K562 (cell line): ENCODE data around the gene FH. TPM values are rescaled to one million over a fixed set of nuclear protein-coding genes. Genes with fewer than 3 reads are reported as not detected.
A peak's percentile ranks its signal among the peaks of the same experiment; 100 is the strongest.

Experiments
- BRF1 ChIP-seq: IDR thresholded peaks from 3 replicates; pipeline ENCODE4 v1.6.1; 2011; ENCODE audit warnings: borderline replicate concordance, mild to moderate bottlenecking; ENCODE audit not compliant: insufficient read length; ENCODE audit errors: extremely low read depth
- CCNT2 ChIP-seq: IDR thresholded peaks from 2 replicates; pipeline ENCODE4 v1.6.1; 2011; ENCODE audit warnings: borderline replicate concordance, low read depth, mild to moderate bottlenecking, moderate library complexity, mixed read lengths, low read length; ENCODE audit not compliant: insufficient read length; ENCODE audit errors: extremely low read depth
- DIDO1 ChIP-seq: fragments of 450-650 bp; IDR thresholded peaks from 2 replicates; pipeline ENCODE4 v1.6.1; 2016; ENCODE audit warnings: low read depth, missing biosample characterization, missing genetic modification characterization
- ELF2 ChIP-seq: fragments of 250-450 bp; sonication (Bioruptor Pico); IDR thresholded peaks from 2 replicates; pipeline ENCODE4 v1.5.0; 2021; ENCODE audit warnings: mild to moderate bottlenecking
- EP400 ChIP-seq: fragments of 450-650 bp; IDR thresholded peaks from 2 replicates; pipeline ENCODE4 v1.6.1; 2017; ENCODE audit warnings: antibody characterized with exemption, mild to moderate bottlenecking, moderate library complexity
- HDAC6 ChIP-seq: IDR thresholded peaks from 2 replicates; pipeline ENCODE4 v1.6.1; 2012; ENCODE audit warnings: low read depth, mild to moderate bottlenecking, control low read depth, inconsistent platforms, low read length, moderate library complexity
- HNRNPH1 ChIP-seq: fragments of 200-400 bp; formaldehyde crosslinking; optimal IDR thresholded peaks from 2 replicates; pipeline ENCODE3; 2017; ENCODE audit warnings: low read depth, mild to moderate bottlenecking, low read length, moderate library complexity
- KLF13 ChIP-seq: fragments of 450-650 bp; IDR thresholded peaks from 2 replicates; pipeline ENCODE4 v1.6.1; 2016; ENCODE audit warnings: missing genetic modification characterization, low read depth, mild to moderate bottlenecking, missing compliant biosample characterization, moderate library complexity, borderline replicate concordance
- MCM3 ChIP-seq: fragments of 450-650 bp; IDR thresholded peaks from 2 replicates; pipeline ENCODE4 v1.6.1; 2016
- MCM7 ChIP-seq, 2 experiments: fragments of 450-650 bp; IDR thresholded peaks; 2 replicates each; pipeline ENCODE4 v1.6.1; 2016 to 2018
- MYBL2 ChIP-seq, 2 experiments: fragments of 450-650 bp in 1 of 2; sonication (generic) in 1 of 2; formaldehyde crosslinking in 1 of 2; IDR thresholded peaks; 2 replicates each; pipeline versions ENCODE4 v1.6.1 to v1.8.1; 2017 to 2022; ENCODE audit warnings: borderline replicate concordance in 1 of 2, inconsistent platforms in 1 of 2, low read depth in 1 of 2, mild to moderate bottlenecking in 1 of 2, missing genetic modification reagents in 1 of 2, moderate library complexity in 1 of 2
- MYNN ChIP-seq, 2 experiments: sonication (generic); formaldehyde crosslinking in 1 of 2; IDR thresholded peaks; 2 replicates each; pipeline versions ENCODE4 v1.5.0 to v1.6.1; 2016 to 2020; ENCODE audit warnings: antibody characterized with exemption in 1 of 2, missing genetic modification reagents in 1 of 2
- PCBP2 ChIP-seq: fragments of 200-400 bp; formaldehyde crosslinking; IDR thresholded peaks from 2 replicates; pipeline ENCODE4 v1.6.1; 2018; ENCODE audit warnings: low read length, low read depth, mild to moderate bottlenecking, moderate library complexity; ENCODE audit not compliant: poor library complexity, severe bottlenecking
- PURB ChIP-seq: sonication (generic); formaldehyde crosslinking; IDR thresholded peaks from 2 replicates; pipeline ENCODE4 v1.9.0; 2021; ENCODE audit warnings: low read depth, mild to moderate bottlenecking, missing genetic modification reagents
- SFPQ ChIP-seq: fragments of 200-400 bp; formaldehyde crosslinking; IDR thresholded peaks from 2 replicates; pipeline ENCODE4 v1.6.1; 2017; ENCODE audit warnings: mild to moderate bottlenecking, low read depth, low read length, moderate library complexity
- SMARCC2 ChIP-seq: fragments of 450-650 bp; IDR thresholded peaks from 2 replicates; pipeline ENCODE4 v1.6.1; 2017; ENCODE audit warnings: antibody characterized with exemption, moderate library complexity, mild to moderate bottlenecking, low read depth
- SNIP1 ChIP-seq: fragments of 450-650 bp; IDR thresholded peaks from 2 replicates; pipeline ENCODE4 v1.7.1; 2017; ENCODE audit warnings: low read depth, mild to moderate bottlenecking
- TFAM ChIP-seq: fragments of 250-450 bp; sonication (Bioruptor Pico); conservative IDR thresholded peaks from 2 replicates; pipeline ENCODE4 v1.5.0; 2021; ENCODE audit warnings: mild to moderate bottlenecking, moderate library complexity
- ZKSCAN1 ChIP-seq: fragments of 150-350 bp; IDR thresholded peaks from 2 replicates; pipeline ENCODE4 v1.6.1; 2016; ENCODE audit warnings: low read depth, low read length
- ZNF197 ChIP-seq: fragments of 200-800 bp; sonication (Bioruptor generic); IDR thresholded peaks from 2 replicates; pipeline ENCODE4 v1.6.1; 2016; ENCODE audit warnings: low read depth, missing genetic modification characterization, missing compliant biosample characterization
- ZNF79 ChIP-seq: fragments of 250-450 bp; sonication (Bioruptor Pico); IDR thresholded peaks from 2 replicates; pipeline ENCODE4 v1.4.0; 2020; ENCODE audit warnings: low read depth, mild to moderate bottlenecking, moderate library complexity
- polyA plus RNA-seq, 8 experiments: library from polyadenylated mRNA; depleted of rRNA in 4 of 8; stranded (reverse) in 5 of 8; unstranded in 3 of 8; fragments of >200 nt; fragmentation: Nextera tagmentation in 2 of 8; fragmentation: Illumina TruSeq in 1 of 8; extraction: Ambion mirVana in 2 of 8; extraction: Trizol in 1 of 8; gene quantifications; 2 replicates each; pipeline versions ENCODE4 v1.2.1 to v1.2.3, GENCODE V29; 2011 to 2014; ENCODE audit warnings: inconsistent platforms in 1 of 8, missing spikeins in 1 of 8
- total RNA-seq, 7 experiments: library from RNA; depleted of rRNA in 6 of 7; stranded (reverse); fragments of >200 nt in 6 of 7; fragmentation: Illumina TruSeq in 2 of 7; extraction: Trizol in 2 of 7; gene quantifications; 2 replicates each; pipeline versions ENCODE4 v1.2.1 to v1.2.3, GENCODE V29; 2011 to 2021; ENCODE audit warnings: low replicate concordance in 1 of 7
- TF ChIP-seq, protein P1 (sequence below): fragments of 250-450 bp; sonication (Bioruptor Pico); IDR thresholded peaks from 2 replicates; pipeline ENCODE4 v1.4.0; 2020
- TF ChIP-seq, protein P2 (sequence below): fragments of 450-650 bp; formaldehyde crosslinking; IDR thresholded peaks from 2 replicates; pipeline ENCODE4 v1.4.0; 2020; ENCODE audit warnings: mild to moderate bottlenecking

FH gene
- total and polyA plus RNA-seq, 9 of the 15 experiments (the other 6 are each of a cell fraction or from before 2014, with no cell fraction given) = 117 to 240 (median 211) TPM

DNA sequence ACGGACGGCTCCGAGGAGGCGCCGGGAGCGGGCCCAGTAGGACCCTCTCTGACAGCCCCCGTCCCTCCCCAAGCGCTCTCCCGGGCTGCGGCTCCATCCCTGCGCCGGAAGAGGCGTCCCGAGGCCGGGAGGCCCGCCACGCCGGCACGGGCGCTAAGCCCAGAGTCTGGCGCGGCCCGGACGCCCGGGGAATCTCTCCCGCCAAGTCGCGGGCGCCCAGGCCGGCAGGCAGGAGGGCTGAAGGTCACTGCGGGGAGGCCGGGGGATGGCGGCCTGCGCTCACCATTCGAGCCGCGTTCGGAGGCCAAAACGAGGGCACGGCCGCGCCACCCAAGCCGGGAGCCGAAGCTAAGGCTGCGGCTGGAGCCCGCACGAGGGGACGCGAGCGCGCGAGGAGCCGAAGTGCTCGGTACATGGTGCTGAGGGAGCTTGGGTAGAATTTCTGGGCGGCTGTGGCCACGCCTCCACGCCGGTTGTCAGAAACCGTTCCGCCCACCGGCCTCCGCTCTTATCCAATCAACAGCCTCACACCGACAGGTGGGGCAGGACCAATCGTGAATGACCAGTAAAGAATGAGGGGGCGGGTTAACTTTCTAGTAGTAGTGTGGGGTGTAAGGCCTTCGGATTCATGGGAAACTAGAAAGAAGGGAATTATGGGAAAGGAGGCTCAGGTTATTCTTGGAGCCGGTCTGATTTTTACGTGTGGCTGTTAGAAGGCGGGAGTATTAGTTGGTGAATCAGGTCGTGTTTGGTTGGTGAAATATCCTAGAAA, at the start of gene FH (continued):
- TF ChIP-seq PCBP2 (no peak), HNRNPH1 (no peak), ELF2 (CRISPR knock-in tag) (no peak), KLF13 (tag) (peak; percentile 58; the same call in 1 of the 2 replicates), SFPQ (no peak), BRF1 (no peak), MYBL2 (IDR thresholded peaks at IDR 0.05; ENCODE audit: low read depth) (no peak), MYBL2 (CRISPR knock-in tag; IDR thresholded peaks at IDR 0.05; ENCODE audit: borderline replicate concordance) (no peak), SMARCC2 (no peak), EP400 (peak; percentile 79), PURB (CRISPR knock-in tag) (no peak), ZKSCAN1 (peak; percentile 52; the same call in 1 of the 2 replicates), DIDO1 (tag) (no peak), MYNN (IDR thresholded peaks at IDR 0.05) (no peak), MYNN (CRISPR knock-in tag; IDR thresholded peaks at IDR 0.05) (no peak), SNIP1 (no peak), HDAC6 (no peak), MCM7 (IDR thresholded peaks at IDR 0.05) (no peak), ZNF79 (CRISPR knock-in tag) (no peak), CCNT2 (peak; percentile 56), ZNF197 (CRISPR knock-in tag) (no peak; the same call in 1 of the 2 replicates), MCM3 (no peak), TFAM (no peak)
- TF ChIP-seq, protein P1, sequence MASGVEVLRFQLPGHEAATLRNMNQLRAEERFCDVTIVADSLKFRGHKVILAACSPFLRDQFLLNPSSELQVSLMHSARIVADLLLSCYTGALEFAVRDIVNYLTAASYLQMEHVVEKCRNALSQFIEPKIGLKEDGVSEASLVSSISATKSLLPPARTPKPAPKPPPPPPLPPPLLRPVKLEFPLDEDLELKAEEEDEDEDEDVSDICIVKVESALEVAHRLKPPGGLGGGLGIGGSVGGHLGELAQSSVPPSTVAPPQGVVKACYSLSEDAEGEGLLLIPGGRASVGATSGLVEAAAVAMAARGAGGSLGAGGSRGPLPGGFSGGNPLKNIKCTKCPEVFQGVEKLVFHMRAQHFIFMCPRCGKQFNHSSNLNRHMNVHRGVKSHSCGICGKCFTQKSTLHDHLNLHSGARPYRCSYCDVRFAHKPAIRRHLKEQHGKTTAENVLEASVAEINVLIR = no peak
- TF ChIP-seq, protein P2, sequence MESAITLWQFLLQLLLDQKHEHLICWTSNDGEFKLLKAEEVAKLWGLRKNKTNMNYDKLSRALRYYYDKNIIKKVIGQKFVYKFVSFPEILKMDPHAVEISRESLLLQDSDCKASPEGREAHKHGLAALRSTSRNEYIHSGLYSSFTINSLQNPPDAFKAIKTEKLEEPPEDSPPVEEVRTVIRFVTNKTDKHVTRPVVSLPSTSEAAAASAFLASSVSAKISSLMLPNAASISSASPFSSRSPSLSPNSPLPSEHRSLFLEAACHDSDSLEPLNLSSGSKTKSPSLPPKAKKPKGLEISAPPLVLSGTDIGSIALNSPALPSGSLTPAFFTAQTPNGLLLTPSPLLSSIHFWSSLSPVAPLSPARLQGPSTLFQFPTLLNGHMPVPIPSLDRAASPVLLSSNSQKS = no peak
